ENCODE results near the gene RHO.
"Not testable (repeated sequence)": the region's sequence is repeated elsewhere in the genome, so short reads cannot be mapped to it uniquely, and the experiment has no call there.

Gene RHO

DNA sequence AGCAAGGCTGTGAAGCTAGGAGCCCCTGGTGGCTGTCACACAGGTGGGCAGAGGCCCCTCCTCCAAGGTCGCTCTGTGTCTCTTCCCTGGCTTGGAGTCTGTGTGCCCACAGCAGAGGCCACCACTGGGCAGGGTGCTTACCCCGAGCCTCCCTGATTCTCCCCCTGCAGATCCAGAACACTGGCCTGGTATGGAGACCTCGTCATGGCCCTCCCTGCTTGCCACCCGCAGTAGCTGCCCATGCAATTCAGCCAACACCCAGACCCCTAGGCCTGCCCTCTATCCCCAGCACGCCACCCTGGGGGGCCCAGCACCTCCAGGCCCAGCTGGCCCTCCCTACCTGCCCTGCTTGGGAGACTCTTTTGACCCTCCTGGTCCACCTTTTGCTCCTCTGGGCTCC is 5.5 kb upstream of the RHO start:
- DNase-seq = no peak

DNA sequence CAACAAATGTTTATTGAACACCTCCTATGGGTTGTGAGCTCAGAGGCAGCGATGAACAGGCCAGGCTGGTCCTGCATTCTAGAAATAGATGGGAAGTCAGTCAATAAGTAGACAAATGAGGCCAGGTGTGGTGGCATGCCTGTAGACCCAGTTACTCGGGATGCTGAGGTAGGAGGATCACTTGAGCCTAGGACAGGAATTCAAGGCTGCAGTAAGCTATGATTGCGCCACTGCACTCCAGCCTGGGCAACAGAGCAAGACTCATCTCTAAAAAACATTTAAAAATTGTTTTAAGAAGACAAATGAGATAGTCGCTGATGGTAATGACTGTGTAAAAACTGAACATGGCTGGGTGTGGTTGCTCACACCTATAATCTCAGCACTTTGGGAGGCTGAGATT is 4.4 kb upstream of the RHO start:
- no peak for DNase-seq

DNA sequence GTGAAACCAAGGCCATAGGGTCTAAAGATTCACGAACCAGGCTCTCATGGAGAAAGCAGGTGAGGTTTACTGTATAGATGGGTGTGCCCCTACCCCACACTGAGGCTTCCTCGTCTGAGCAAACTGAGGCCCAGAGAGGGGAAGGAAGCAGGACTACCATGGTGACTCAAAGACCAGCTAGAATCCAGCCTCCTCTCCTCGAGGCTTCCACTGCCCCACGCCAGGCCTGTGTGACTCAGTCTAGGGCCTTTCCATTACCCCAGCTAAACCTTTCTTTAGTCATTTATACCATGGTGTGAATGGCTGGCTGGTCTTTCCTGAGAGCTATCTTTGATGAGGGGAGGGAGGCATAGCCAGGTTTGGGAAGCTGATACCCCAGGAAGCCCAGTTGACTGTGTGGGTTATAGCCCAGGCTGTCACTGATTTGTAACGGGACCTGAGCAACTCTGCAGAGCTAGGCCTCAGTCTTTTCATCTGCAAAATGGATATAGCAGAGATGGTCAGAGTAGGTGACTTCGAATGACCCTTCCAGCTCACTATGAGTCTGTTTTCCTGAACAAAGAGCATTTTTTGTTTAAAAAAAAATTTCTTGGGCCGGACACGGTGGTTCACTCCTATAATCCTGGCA is 3.0 kb upstream of the RHO start:
- DNase-seq = no peak

DNA sequence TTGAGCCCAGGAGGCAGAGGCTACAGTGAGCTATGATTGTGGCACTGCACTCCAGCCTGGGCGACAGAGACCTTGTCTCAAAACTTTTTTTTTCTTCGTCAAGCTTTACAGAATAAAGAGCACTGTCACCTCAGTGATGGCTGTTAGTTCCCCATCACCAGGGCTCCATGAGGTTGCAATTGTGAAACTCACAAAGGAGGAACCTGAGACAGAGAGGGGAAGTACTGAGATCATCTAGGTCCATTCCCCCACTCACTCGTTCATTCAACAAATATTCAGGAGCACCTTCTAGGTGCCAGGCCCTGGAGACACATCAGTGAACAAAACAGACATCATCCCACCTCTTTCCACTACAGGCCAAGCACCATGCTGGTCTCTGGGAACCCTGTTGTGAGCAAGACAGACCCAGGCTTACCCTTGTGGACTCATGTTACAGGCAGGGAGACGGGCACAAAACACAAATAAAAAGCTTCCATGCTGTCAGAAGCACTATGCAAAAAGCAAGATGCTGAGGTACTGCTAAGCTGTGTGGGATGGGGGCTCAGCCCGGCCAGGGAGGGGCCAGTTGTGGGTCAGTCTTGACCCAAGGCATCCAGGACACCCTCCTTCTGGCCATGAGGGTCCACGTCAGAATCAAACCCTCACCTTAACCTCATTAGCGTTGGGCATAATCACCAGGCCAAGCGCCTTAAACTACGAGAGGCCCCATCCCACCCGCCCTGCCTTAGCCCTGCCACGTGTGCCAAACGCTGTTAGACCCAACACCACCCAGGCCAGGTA is 2.1 kb upstream of the RHO start:
- DNase-seq = no peak

DNA sequence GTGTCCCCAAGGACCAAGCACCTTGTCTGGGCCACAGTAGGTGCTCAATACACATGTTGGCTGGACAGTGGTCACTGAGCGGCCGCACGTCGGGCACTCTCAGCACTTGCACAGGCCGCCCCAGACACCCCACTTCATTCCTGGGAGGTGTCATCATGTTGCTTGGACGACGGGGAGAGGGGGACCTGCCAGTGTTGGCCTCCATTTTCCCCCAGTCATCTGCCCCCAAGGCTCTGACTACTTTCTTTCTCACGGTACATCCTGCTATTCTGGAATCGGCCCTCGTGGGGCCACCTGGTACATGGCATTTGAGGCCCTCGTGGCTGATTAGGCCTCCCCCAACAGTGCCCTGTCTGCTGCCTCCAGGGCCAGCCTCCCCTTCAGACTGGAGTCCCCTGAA is 1.2 kb upstream of the RHO start:
- no peak for DNase-seq

DNA sequence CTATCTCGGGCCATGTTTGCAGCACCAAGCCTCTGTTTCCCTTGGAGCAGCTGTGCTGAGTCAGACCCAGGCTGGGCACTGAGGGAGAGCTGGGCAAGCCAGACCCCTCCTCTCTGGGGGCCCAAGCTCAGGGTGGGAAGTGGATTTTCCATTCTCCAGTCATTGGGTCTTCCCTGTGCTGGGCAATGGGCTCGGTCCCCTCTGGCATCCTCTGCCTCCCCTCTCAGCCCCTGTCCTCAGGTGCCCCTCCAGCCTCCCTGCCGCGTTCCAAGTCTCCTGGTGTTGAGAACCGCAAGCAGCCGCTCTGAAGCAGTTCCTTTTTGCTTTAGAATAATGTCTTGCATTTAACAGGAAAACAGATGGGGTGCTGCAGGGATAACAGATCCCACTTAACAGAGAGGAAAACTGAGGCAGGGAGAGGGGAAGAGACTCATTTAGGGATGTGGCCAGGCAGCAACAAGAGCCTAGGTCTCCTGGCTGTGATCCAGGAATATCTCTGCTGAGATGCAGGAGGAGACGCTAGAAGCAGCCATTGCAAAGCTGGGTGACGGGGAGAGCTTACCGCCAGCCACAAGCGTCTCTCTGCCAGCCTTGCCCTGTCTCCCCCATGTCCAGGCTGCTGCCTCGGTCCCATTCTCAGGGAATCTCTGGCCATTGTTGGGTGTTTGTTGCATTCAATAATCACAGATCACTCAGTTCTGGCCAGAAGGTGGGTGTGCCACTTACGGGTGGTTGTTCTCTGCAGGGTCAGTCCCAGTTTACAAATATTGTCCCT is 1.2 kb downstream of the RHO start:
- no peak for DNase-seq

DNA sequence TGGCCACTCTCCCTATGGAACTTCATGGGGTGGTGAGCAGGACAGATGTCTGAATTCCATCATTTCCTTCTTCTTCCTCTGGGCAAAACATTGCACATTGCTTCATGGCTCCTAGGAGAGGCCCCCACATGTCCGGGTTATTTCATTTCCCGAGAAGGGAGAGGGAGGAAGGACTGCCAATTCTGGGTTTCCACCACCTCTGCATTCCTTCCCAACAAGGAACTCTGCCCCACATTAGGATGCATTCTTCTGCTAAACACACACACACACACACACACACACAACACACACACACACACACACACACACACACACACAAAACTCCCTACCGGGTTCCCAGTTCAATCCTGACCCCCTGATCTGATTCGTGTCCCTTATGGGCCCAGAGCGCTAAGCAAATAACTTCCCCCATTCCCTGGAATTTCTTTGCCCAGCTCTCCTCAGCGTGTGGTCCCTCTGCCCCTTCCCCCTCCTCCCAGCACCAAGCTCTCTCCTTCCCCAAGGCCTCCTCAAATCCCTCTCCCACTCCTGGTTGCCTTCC is 1.9 kb downstream of the RHO start:
- DNase-seq = no peak

DNA sequence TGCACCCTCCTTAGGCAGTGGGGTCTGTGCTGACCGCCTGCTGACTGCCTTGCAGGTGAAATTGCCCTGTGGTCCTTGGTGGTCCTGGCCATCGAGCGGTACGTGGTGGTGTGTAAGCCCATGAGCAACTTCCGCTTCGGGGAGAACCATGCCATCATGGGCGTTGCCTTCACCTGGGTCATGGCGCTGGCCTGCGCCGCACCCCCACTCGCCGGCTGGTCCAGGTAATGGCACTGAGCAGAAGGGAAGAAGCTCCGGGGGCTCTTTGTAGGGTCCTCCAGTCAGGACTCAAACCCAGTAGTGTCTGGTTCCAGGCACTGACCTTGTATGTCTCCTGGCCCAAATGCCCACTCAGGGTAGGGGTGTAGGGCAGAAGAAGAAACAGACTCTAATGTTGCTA is 2.4 kb downstream of the RHO start:
- DNase-seq = no peak

DNA sequence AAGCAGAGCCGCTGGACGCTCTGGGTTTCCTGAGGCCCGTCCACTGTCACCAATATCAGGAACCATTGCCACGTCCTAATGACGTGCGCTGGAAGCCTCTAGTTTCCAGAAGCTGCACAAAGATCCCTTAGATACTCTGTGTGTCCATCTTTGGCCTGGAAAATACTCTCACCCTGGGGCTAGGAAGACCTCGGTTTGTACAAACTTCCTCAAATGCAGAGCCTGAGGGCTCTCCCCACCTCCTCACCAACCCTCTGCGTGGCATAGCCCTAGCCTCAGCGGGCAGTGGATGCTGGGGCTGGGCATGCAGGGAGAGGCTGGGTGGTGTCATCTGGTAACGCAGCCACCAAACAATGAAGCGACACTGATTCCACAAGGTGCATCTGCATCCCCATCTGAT is 3.3 kb downstream of the RHO start:
- DNase-seq = no peak

DNA sequence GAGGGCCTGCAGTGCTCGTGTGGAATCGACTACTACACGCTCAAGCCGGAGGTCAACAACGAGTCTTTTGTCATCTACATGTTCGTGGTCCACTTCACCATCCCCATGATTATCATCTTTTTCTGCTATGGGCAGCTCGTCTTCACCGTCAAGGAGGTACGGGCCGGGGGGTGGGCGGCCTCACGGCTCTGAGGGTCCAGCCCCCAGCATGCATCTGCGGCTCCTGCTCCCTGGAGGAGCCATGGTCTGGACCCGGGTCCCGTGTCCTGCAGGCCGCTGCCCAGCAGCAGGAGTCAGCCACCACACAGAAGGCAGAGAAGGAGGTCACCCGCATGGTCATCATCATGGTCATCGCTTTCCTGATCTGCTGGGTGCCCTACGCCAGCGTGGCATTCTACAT is 3.8 kb downstream of the RHO start:
- DNase-seq = no peak

DNA sequence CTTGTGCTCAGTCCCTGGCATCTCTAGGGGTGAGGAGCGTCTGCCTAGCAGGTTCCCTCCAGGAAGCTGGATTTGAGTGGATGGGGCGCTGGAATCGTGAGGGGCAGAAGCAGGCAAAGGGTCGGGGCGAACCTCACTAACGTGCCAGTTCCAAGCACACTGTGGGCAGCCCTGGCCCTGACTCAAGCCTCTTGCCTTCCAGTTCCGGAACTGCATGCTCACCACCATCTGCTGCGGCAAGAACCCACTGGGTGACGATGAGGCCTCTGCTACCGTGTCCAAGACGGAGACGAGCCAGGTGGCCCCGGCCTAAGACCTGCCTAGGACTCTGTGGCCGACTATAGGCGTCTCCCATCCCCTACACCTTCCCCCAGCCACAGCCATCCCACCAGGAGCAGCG is 5.0 kb downstream of the RHO start:
- no peak for DNase-seq

DNA sequence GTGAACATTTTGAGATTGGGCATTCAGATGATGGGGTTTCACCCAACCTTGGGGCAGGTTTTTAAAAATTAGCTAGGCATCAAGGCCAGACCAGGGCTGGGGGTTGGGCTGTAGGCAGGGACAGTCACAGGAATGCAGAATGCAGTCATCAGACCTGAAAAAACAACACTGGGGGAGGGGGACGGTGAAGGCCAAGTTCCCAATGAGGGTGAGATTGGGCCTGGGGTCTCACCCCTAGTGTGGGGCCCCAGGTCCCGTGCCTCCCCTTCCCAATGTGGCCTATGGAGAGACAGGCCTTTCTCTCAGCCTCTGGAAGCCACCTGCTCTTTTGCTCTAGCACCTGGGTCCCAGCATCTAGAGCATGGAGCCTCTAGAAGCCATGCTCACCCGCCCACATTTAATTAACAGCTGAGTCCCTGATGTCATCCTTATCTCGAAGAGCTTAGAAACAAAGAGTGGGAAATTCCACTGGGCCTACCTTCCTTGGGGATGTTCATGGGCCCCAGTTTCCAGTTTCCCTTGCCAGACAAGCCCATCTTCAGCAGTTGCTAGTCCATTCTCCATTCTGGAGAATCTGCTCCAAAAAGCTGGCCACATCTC is 6.1 kb downstream of the RHO start:
- no peak for DNase-seq

DNA sequence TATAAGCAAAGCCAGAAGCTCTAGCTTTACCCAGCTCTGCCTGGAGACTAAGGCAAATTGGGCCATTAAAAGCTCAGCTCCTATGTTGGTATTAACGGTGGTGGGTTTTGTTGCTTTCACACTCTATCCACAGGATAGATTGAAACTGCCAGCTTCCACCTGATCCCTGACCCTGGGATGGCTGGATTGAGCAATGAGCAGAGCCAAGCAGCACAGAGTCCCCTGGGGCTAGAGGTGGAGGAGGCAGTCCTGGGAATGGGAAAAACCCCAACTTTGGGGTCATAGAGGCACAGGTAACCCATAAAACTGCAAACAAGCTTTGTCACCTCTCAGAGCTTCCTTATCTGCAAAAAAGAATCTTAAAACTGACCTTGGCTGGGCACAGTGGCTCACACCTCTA is 6.6 kb downstream of the RHO start:
- DNase-seq = no peak

DNA sequence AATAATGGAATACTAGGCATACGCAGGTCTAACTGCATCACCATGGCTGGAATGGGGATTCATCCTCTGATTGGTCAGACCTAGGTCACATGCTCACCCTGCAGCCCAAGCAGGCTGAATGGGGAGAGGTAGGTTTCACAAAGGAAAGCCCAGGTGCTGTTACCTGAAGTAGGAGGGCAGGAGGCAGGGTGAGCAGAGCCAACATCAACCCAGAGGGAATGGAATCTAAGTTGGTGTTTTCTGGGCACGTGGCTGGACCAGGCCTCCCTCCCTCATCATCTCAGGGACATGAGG is 7.9 kb downstream of the RHO start:
- no peak for DNase-seq

DNA sequence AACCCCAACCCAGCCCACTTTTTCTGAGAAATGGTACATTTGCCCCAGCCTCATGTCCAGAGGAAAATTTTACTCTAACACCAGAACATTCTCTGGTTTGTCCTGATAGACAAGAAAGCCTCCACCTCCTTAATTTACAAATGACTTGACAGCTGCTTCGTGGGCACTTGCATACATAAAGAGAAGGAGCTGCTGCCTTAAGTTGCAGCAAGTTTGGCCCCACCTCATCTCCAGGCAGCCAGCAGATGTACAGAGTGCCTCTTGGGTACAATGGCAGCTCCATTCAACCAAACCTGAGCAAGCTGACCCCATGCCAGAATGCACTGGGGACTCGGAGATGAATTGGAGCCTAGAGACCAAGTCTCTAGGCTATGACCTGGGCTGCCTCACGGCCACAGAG is 8.4 kb downstream of the RHO start:
- no peak for DNase-seq

DNA sequence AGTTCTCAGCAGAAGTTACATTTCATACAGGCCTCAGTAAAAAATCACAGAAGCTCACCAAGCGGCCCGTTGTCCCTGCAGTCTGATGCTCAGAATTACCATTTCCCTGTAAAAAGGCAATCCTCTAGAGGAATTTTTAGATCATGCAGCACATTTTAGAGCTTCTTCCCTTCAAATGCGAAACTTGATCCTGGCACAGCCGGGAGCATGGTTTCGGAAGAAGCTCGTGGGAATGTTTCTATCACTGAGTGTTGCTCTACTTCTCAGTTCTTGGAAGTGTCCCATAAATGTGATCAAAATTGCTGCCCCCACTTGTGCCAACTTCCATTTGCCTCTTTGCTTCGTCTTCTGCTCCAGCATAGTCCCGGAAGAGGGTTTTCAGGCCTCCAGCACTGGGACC is 10.8 kb downstream of the RHO start:
- DNase-seq = no peak

DNA sequence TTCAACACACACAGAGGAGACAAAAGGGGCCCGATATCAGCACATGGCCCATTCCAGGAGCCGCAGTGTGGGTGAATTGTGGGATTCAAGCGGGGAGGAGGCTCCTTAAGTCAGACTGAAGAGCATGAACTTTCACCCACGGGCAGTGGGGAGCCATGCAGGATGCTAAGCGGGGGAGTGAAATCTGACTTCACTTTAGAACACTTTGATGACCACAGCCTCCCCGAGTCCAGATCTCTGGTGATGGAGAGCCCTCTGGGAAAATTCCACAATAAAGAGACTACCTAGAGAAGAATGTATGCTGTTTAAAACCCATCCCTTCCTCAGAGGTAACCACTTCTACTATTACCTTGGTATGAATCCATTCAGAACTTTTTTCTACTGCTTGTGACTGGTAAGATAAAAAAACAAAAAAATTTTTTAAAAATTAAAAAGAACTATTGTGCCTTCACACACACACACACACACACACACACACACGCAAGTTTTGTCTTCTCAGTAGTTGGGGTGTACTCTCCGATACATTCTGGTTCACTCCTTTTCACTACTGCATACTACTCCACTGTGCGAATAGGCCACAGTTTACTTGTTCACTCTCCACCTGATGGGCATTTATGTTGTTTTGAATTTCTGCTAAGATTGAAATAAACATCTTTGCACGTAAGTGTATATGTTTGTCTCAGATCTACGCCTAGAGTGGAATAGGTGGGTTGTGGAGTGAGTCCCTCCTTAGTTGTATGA is 12.5 kb downstream of the RHO start:
- no peak for DNase-seq

DNA sequence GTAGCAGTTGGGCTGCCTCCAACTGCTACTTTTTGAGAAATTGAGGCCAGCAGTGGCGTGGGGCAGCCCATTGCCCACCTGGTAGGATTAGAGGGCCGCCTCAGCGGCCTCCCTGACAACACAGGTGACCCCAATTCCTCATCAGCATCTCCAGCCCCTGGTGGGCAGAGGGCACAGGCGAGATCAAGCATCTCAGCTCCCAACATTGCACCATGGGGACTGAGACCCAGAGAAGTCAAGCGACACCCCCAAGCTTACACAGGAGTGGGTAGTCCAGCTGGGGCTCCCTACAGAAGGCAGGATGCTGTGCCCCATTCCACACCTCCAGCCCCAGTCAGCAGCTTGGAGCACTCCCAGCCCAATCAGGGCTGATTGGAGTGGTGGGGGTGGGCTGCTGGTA is 14.3 kb downstream of the RHO start:
- DNase-seq = no peak

DNA sequence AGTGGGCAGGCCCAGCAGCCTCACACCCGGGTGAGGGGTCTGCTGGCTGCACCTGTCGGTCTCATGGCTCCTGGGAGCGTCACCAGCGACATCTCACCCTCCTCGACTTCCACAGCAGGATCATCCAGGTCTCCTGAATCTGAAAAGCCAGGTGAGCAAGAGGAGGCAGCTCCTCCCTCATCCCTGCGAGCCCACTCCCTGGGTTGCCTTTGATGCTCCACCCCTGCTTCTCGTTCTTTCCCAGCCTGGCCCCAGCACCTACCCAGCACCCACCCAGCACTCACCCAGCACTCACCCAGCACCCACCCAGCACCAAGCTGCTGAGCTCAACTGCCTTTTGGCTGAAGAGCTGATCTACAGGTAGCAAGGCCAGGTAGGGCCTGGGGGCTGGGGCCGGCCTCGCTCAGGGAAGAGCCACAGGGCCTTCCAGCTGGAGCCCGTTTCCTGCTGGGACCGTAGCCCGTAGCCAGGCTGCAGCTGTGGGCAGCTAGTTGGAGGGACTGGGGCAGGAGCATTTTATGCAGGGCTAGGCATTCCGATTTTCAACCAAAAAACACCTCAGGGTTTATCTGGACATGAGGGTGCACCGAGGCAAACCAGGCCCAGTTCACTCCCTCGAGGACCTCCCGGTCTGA is 14.8 kb downstream of the RHO start, which contains the start of gene H1-8:
H1-8 (plus strand) TSS at position 20 of the 635 bp plus-strand sequence; CDS start at position 64, 44 bp downstream.
- DNase-seq = no peak

DNA sequence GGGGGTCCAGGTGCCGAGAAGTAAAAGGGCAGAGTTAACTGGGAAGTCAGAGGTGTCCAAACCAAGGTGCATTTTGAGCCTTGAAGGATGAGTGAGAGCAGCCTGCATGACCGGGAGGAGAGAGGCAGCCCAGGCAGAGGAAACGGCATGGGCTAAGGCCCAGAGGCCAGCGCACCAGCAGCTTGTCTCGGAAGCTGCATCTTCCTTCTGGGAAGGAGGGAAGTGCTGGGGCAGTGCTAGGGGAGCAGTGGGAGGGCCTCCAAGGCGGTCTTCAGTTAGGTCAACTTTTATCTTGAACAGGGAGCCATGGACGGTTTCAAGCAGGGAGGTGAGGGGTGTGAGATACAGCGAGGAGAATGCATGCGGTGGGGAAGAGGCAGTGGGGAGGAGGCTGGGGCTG is 15.6 kb downstream of the RHO start:
- no peak for DNase-seq

DNA sequence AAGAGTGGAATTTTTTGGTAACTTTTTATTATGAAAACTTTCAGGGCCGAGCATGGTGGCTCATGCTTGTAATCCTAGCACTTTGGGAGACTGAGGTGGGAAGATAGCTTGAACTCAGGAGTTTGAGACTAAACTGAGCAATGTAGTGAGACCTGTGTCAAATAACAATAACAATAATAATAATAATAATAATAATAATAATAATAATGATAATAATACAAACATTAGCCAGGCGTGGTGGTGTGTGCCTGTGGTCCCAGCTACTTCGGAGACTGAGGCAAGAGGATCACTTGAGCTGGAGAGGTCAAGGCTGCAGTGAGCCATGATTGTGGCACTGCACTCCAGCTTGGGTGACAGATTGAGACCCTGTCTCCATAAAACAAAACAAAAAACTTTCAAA is 17.5 kb downstream of the RHO start:
- DNase-seq = not testable (repeated sequence)

DNA sequence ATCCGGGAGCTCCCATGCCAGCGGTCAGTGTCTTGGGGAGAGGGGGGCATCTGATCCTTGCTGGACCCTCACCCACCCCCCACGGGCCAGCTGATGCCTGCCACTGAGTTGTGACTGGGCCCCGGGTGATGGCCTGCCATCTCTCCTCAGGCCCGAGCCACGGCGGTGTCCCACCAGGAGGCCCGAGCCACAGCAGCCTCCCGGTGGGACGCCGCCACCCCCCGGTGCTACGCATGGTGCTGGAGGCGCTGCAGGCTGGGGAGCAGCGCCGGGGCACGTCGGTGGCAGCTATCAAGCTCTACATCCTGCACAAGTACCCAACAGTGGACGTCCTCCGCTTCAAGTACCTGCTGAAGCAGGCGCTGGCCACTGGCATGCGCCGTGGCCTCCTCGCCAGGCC is 18.8 kb downstream of the RHO start:
- DNase-seq = no peak
